NCI-H146 (cell line): ENCODE results near the gene PRF1.

Experiments used
- DNase-seq: peaks from one replicate; lab custom pipeline; 2025; lab: John Stamatoyannopoulos, UW

Gene PRF1

GRCh38 chr10:70576803-70577517 is 25.6 kb downstream of the PRF1 start:
- no peak for DNase-seq

GRCh38 chr10:70575874-70576802 is 26.4 kb downstream of the PRF1 start:
- peak; percentile 51 for DNase-seq

- DNase-seq: no peak
Observed at GRCh38 chr10:70575486-70575873, 27.1 kb downstream of the PRF1 start.

GRCh38 chr10:70573599-70574506 is 28.7 kb downstream of the PRF1 start:
- no peak for DNase-seq

DNA sequence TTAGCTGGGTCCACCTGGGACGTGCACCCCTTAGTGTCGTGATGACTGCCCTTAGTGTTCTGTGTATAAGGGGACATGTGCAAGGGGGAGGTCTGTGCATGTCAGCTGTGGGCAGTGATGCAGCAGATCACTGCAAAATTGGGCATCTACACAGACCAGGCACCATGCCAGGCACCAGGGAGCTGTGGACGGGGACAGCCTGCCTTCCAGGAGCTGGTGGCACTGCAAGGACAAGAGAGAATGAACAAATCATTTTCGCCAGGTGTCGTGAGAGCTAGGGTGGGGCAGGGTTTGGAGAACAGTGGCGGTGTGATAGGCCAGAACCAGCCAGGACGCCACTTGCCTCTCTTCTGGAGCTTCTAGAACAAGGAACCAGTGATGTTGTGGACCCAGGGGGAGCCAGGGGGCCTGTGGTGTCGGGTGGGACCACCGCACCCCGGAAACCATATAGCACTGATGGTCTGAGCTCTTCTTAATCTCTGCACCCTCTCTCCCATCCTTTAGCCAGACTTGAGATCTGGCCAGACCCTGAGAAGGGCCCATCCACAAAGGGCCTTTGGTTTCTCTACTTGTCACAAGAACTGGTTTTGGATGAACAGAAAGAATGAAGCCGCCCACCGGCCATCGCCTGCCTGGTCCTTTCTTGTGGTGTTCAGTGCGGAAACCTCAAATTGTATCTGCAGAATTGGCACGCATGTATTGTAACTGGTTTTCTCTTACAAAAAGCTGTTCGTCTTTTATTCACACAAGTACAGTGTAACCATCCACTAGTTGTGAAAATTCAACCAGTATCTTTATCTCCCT is 30.7 kb downstream of the PRF1 start:
- DNase-seq: no peak

DNA sequence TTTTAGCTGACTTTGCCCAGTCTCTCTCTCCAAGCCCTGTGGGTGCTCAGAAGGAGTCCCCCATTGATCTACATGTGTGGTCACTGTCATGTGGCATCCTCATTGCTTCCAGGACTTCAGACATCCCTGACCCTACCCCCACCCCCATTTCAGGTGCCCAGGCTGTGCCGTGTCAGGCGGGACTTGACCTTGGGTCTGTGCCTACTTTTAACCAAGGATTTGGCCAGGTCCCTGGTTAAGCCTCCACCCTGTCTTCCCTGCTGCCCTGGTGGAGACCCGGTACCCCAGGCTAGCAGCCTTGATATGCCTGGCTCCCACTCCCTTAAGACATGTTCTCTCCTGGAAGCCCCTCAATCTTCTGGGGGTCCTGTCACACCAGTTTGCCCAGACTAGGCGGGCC is 31.3 kb downstream of the PRF1 start:
- DNase-seq: no peak

DNA sequence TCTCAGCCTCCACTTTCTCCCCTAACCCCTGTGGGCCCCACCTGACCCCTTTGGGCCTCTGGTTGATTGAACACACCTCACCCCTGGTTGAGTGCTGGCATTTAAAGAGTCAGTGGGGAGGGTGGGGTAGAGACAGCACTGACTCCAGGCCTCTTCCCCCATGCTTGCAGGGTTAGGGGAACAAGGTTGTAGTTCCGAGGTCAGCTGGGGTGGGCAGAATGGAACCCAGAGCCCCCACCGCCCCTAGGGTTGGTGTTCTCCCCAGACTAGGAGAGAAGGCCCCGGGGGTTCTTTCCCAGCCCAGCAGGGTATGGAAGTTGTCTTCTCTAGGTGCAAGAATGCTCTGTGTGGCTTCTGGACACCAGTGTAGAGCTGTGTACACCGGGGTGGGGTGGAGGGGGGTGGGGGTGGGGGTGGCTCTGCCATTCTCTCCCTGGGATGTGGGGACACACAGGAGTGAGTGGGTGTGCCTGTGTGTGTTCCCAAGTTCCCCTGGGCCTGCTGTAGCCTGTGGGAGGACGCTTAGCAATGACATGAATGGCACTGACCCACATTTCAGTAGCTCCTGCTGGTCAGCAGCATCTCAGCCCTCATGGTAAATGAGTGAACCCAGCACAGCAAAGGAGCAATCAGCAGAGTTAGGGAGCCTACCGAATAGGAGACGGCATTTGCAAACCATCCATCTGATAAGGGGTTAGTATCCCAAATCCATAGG is 33.6 kb downstream of the PRF1 start:
- DNase-seq: no peak

GRCh38 chr10:70568113-70568512 is 34.4 kb downstream of the PRF1 start:
- no peak for DNase-seq

DNA sequence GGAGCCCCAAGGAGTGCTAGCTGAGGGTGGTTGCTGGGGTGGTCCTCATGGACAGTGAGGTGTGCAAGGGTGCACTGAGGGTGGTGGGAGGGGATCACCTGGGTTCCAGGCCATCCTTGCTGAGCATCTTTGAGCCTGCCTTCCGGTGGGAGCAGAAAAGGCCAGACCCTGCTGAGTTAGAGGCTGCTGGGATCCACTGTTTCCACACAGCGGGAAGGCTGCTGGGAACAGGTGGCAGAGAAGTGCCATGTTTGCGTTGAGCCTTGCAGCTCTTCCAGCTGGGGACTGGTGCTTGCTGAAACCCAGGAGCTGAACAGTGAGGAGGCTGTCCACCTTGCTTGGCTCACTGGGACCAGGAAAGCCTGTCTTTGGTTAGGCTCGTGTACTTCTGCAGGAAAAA is 34.9 kb downstream of the PRF1 start:
- peak; percentile 91 for DNase-seq

GRCh38 chr10:70566515-70567290 is 35.8 kb downstream of the PRF1 start:
- no peak for DNase-seq

GRCh38 chr10:70565556-70566514 is 36.7 kb downstream of the PRF1 start:
- no peak for DNase-seq

GRCh38 chr10:70564901-70565351 is 37.6 kb downstream of the PRF1 start:
- no peak for DNase-seq

- no peak for DNase-seq
Observed at GRCh38 chr10:70564113-70564725, 38.3 kb downstream of the PRF1 start.

GRCh38 chr10:70563230-70563629 is 39.3 kb downstream of the PRF1 start:
- no peak for DNase-seq

DNA sequence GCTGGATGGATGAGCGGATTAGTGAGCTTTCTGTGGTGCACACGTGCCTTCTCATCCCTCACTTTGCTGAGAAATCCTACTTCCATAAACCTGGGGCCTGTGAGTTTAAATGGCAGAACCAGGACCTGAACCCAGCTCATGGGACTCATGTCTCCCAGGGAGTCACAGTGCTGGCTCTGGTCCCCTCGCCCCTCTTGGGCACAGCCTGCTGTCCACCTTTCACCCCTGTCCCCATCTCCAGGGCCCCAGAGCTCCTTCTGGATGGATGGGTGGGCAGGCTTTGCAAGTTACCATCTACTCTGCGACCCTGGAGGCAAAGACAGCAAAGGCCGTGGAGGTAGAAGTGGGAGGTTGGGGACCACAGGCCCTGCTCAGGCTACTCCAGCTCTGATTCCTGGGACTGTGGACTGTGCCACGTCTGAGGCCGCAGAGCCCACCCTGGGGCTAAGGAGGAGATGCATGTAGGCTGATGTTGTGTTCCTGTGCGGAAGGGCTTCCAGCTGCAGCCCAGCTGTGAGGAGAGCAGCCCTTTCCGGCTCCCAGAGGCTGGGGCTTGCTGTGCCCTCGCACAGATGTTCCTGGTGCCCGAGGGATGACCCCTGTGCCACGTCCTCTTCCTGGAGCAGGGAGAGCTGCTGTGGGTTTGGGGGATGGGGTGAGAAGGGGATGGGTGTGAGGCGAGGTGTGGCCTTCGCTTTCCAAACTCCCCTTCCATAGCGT is 40.3 kb downstream of the PRF1 start:
- no peak for DNase-seq

GRCh38 chr10:70561558-70561957 is 41.0 kb downstream of the PRF1 start:
- no peak for DNase-seq

GRCh38 chr10:70561070-70561469 is 41.5 kb downstream of the PRF1 start:
- no peak for DNase-seq
